ENCODE measurements around the gene DAPK2. TPM values are rescaled to one million over a fixed set of nuclear protein-coding genes. Genes with fewer than 3 reads are reported as not detected.

DAPK2 gene
- total and polyA plus RNA-seq, 2 of the 13 experiments (the other 11 are each of a cell fraction or from before 2014, with no cell fraction given), result 0.33 to 0.63 TPM

DNA sequence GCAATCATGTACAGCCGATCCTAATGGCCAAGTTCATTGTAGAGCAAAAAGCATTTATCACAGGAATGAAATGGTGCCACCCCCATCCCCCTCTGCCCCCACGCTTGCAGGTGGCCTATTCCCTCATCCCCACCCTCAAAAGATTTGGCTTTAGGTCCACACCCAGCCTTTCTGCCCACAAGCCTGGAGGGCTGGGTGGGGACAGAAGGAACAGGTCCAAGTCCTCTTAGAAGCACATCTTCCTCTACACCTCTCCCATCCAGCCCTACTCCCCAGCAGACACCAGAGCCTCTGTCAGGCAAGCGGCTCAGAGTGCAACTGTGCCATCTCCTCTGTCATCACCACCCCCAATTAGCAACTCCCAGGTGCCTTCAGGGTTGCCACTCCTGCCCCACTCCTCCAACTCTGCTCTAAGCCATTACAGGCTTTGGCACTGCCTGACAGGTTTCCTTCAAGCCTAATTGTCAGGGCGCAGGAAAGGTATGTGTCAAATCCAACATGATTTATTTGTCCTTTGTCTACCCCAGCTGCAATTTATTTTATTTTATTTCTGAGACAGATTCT lies 49.4 kb downstream of the DAPK2 start (continued):
- TF ChIP-seq HDAC1 (CRISPR knock-in tag; IDR thresholded peaks at IDR 0.05), result no peak

DNA sequence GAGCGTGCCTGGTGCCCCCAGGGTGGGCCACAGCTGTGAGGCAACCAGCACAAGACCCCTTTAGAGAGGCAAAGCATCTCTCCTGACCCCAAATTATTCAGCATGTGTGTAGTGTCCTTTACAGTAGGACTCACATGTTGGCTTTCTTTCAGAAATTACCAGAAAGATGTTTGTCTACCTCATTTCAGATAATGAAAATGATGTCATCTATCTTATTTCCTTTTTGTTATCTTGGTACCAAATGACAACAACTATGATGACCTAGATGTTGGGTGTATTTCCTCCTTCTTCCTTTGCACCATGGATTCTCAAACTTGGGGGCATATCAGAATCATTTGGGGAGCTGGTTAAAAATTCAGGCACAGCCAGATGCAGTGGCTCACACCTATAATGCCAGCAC lies 50.5 kb downstream of the DAPK2 start:
- Histone ChIP-seq H3K4me1 (ENCODE audit: insufficient read depth, low read length) (peaks cover 22% of the 10 kb centered on the region), H3K36me3 (replicated peaks in 1 of 2; ENCODE audit: control insufficient read depth in 1 of 2, insufficient read depth in 2 of 2, low read length in 2 of 2) (no peaks in the 10 kb centered on the region), H4K20me1 (ENCODE audit: insufficient read depth, low read length) (no peaks in the 10 kb centered on the region), H3K4me3 (replicated peaks in 1 of 3; ENCODE audit: insufficient read depth in 1 of 3, low read depth in 2 of 3, low read length in 3 of 3) (no peak overlapping the region), H3K4me2 (ENCODE audit: low read depth, low read length) (no peak overlapping the region), H3K27ac (ENCODE audit: extremely low read length, insufficient read depth, low read length) (no peak overlapping the region), H2AFZ (ENCODE audit: low read length) (no peak overlapping the region), H3K79me2 (ENCODE audit: insufficient read depth, low read length) (no peaks in the 10 kb centered on the region), H3K9ac (ENCODE audit: insufficient read depth, low read depth, low read length) (no peak overlapping the region), H3K9me3 (ENCODE audit: low read length) (no peaks in the 10 kb centered on the region), H3K27me3 (ENCODE audit: control insufficient read depth in 1 of 2, insufficient read depth in 2 of 2, low read length in 2 of 2) (peaks cover 3 to 6% of the 10 kb centered on the region in 2 experiments; a peak in 2 of 5 replicates)
- DNase-seq (ENCODE audit: low spot score) (no peak), ATAC-seq (no peak), FAIRE-seq (no peak)
- TF ChIP-seq SIX4 (CRISPR knock-in tag; IDR thresholded peaks at IDR 0.05) (no peak), ATF7 (IDR thresholded peaks at IDR 0.05) (peak; percentile 80), ATF7 (CRISPR knock-in tag; IDR thresholded peaks at IDR 0.05) (no peak), THAP11 (CRISPR knock-in tag; IDR thresholded peaks at IDR 0.05) (no peak)
- ChIA-PET POLR2A (no interaction called here), CTCF (ENCODE audit: low intra/inter-chr PET ratio, low total read pairs) (no interaction called here)
- WGBS (ENCODE audit: low lambda C conversion rate), result no CpG with 5 or more reads among the region's 1 CpG
- no TSS peak for BruUV-seq (replicated peaks)
- intact Hi-C loops (cut with micrococcal nuclease; ENCODE audit: unreplicated experiment), result no loop called here
- in situ Hi-C loops (cut with HindIII; ENCODE audit: extremely low pct_ligation_motif_present, low pct_unique_long_range_greater_than_20kb), result no loop called here

DNA sequence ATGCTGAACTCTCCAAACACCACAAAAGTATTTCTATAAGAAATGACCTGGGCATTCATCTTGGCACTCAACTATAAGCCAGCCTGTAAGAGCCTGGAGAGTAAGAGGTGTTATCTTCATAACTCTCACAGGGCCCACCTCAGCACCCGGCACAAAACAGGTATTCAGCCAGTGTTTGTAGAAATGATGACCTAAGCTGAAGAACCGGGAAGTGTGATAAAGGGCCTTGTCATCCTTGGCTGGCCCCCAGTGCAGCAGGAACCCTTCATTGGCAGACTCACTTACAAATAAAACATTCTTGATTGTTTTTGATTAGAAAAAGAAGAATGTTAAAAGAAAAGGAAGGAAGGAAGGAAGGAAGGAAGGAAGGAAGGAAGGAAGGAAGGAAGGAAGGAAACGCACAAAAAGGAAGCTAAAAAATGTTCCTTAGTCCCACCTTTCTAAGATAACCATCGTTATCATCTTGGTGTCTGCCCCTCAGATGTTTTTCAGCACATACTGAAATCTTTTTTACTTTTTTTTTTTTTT lies 52.1 kb downstream of the DAPK2 start:
- Histone ChIP-seq H3K79me2 (ENCODE audit: insufficient read depth, low read length) (no peaks in the 10 kb centered on the region), H3K9ac (ENCODE audit: insufficient read depth, low read depth, low read length) (no peak overlapping the region), H3K4me1 (ENCODE audit: insufficient read depth, low read length) (peaks cover 6% of the 10 kb centered on the region), H2AFZ (ENCODE audit: low read length) (no peak overlapping the region), H3K27me3 (ENCODE audit: control insufficient read depth in 1 of 2, insufficient read depth in 2 of 2, low read length in 2 of 2) (peaks cover 3 to 6% of the 10 kb centered on the region in 2 experiments; a peak in 2 of 5 replicates), H3K4me3 (replicated peaks in 1 of 3; ENCODE audit: insufficient read depth in 1 of 3, low read depth in 2 of 3, low read length in 3 of 3) (no peak overlapping the region), H3K4me2 (ENCODE audit: low read depth, low read length) (no peak overlapping the region), H3K36me3 (replicated peaks in 1 of 2; ENCODE audit: control insufficient read depth in 1 of 2, insufficient read depth in 2 of 2, low read length in 2 of 2) (no peaks in the 10 kb centered on the region), H4K20me1 (ENCODE audit: insufficient read depth, low read length) (no peaks in the 10 kb centered on the region), H3K27ac (ENCODE audit: extremely low read length, insufficient read depth, low read length) (no peak overlapping the region), H3K9me3 (ENCODE audit: low read length) (no peaks in the 10 kb centered on the region)
- FAIRE-seq (no peak), ATAC-seq (no peak), DNase-seq (ENCODE audit: low spot score) (no peak)
- in situ Hi-C loops (cut with HindIII; ENCODE audit: extremely low pct_ligation_motif_present, low pct_unique_long_range_greater_than_20kb), result no loop called here
- intact Hi-C loops (cut with micrococcal nuclease; ENCODE audit: unreplicated experiment), result no loop called here
- BruUV-seq (replicated peaks), result no TSS peak
- CTCF ChIA-PET (ENCODE audit: low intra/inter-chr PET ratio, low total read pairs), result no interaction called here
- POLR2A ChIA-PET, result no interaction called here
- WGBS (ENCODE audit: low lambda C conversion rate), result 32% methylated on average over 4 of the region's 4 CpGs
- no peak for TF ChIP-seq ZNF441 (CRISPR knock-in tag; IDR thresholded peaks at IDR 0.05; ENCODE audit: borderline replicate concordance)
- TF ChIP-seq TBP (CRISPR knock-in tag; IDR thresholded peaks at IDR 0.05), result no peak
- no peak for TF ChIP-seq HNRNPK (IDR thresholded peaks at IDR 0.05; ENCODE audit: low read depth, low read length, poor library complexity, severe bottlenecking)
- no peak for TF ChIP-seq ZSCAN21 (CRISPR knock-in tag; IDR thresholded peaks at IDR 0.05; ENCODE audit: borderline replicate concordance)
- no peak for TF ChIP-seq PHF21A (CRISPR knock-in tag; IDR thresholded peaks at IDR 0.05)
- TF ChIP-seq, protein P1, sequence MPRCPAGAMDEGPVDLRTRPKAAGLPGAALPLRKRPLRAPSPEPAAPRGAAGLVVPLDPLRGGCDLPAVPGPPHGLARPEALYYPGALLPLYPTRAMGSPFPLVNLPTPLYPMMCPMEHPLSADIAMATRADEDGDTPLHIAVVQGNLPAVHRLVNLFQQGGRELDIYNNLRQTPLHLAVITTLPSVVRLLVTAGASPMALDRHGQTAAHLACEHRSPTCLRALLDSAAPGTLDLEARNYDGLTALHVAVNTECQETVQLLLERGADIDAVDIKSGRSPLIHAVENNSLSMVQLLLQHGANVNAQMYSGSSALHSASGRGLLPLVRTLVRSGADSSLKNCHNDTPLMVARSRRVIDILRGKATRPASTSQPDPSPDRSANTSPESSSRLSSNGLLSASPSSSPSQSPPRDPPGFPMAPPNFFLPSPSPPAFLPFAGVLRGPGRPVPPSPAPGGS (CRISPR knock-in tag; IDR thresholded peaks at IDR 0.05), result no peak
- TF ChIP-seq, protein P2, sequence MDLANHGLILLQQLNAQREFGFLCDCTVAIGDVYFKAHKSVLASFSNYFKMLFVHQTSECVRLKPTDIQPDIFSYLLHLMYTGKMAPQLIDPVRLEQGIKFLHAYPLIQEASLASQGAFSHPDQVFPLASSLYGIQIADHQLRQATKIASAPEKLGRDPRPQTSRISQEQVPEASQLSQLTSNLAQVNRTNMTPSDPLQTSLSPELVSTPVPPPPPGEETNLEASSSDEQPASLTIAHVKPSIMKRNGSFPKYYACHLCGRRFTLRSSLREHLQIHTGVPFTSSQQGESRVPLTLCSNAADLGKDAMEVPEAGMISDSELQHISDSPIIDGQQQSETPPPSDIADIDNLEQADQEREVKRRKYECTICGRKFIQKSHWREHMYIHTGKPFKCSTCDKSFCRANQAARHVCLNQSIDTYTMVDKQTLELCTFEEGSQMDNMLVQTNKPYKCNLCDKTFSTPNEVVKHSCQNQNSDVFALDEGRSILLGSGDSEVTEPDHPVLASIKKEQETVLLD (CRISPR knock-in tag; IDR thresholded peaks at IDR 0.05; ENCODE audit: low read depth), result no peak
- no peak for TF ChIP-seq FOXO1 (CRISPR knock-in tag; IDR thresholded peaks at IDR 0.05)
- TF ChIP-seq, protein P3, sequence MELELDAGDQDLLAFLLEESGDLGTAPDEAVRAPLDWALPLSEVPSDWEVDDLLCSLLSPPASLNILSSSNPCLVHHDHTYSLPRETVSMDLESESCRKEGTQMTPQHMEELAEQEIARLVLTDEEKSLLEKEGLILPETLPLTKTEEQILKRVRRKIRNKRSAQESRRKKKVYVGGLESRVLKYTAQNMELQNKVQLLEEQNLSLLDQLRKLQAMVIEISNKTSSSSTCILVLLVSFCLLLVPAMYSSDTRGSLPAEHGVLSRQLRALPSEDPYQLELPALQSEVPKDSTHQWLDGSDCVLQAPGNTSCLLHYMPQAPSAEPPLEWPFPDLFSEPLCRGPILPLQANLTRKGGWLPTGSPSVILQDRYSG (CRISPR knock-in tag; IDR thresholded peaks at IDR 0.05), result no peak
- TF ChIP-seq SP5 (CRISPR knock-in tag; IDR thresholded peaks at IDR 0.05; ENCODE audit: borderline replicate concordance, low read depth), result no peak

All from HepG2 (cell line).